ENCODE results near the gene MCOLN1. TPM values are rescaled to one million over a fixed set of nuclear protein-coding genes. Genes with fewer than 3 reads are reported as not detected.

MCOLN1 gene
- total RNA-seq, 2 donors from 2014 or later = 11.2 to 13.0 TPM

- no peak for TF ChIP-seq CTCF (IDR thresholded peaks at IDR 0.05)
- Histone ChIP-seq H3K4me1 (no peaks in the 10 kb centered on the region), H3K27ac (no peak overlapping the region), H3K9me3 (no peaks in the 10 kb centered on the region), H3K4me3 (no peak overlapping the region), H3K36me3 (no peaks in the 10 kb centered on the region), H3K27me3 (no peaks in the 10 kb centered on the region)
- DNase-seq (ENCODE audit: low spot score) = no peak
Observed at GRCh38 chr19:7578127-7578526, 55.7 kb downstream of the MCOLN1 start.

DNA sequence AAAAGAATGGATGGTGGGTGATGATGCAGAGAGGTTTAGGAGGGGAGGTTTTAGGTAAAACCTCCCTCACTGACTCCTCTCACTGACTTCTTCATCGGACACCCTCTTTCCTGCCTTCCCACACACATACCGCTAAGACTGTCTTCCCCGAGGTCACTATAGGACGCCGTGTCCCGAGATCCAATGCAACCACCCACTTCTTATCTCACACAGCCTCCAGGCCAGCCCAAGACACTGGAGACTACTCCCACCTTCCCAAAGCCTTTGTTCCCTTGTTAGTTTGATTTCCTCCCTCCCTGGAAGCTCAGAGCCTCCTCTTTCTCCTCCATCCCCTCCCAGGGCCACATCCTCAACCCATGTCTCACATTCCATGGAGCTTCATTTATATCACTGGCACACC is 56.8 kb downstream of the MCOLN1 start:
- H3K4me3 ChIP-seq = no peak overlapping the region
- H3K36me3 ChIP-seq = no peaks in the 10 kb centered on the region
- TF ChIP-seq CTCF (IDR thresholded peaks at IDR 0.05) = no peak
- H3K4me1 ChIP-seq = no peaks in the 10 kb centered on the region
- no peak for DNase-seq (ENCODE audit: low spot score)
- H3K27me3 ChIP-seq = no peaks in the 10 kb centered on the region
- no peaks in the 10 kb centered on the region for H3K9me3 ChIP-seq
- H3K27ac ChIP-seq = no peak overlapping the region

GRCh38 chr19:7582446-7582845 is 60.0 kb downstream of the MCOLN1 start:
- no peak overlapping the region for H3K27ac ChIP-seq
- DNase-seq (ENCODE audit: low spot score) = no peak
- H3K4me3 ChIP-seq = no peak overlapping the region
- H3K4me1 ChIP-seq = no peaks in the 10 kb centered on the region
- no peaks in the 10 kb centered on the region for H3K27me3 ChIP-seq
- TF ChIP-seq CTCF (IDR thresholded peaks at IDR 0.05) = no peak
- no peaks in the 10 kb centered on the region for H3K36me3 ChIP-seq
- H3K9me3 ChIP-seq = no peaks in the 10 kb centered on the region

Other genes with a start within 250 kb of the MCOLN1 start
- gene INSR, start 228.2 kb upstream of the MCOLN1 start, total RNA-seq = 100 to 1,000 TPM in 1 of 2 donors, 10 to 100 TPM in 1; 50.8 to 118 TPM
- 10 to 100 TPM in 1 of 2 donors, 1 to 10 TPM in 1; 8.3 to 14.0 TPM for gene ARHGEF18, start 173.7 kb upstream of the MCOLN1 start, total RNA-seq
- gene PEX11G, start 33.6 kb upstream of the MCOLN1 start, total RNA-seq = 1 to 10 TPM; 1.0 to 1.1 TPM
- gene ZNF358, start 6.5 kb upstream of the MCOLN1 start, total RNA-seq = 100 to 1,000 TPM; 109 to 119 TPM
- gene PNPLA6, start 13.1 kb downstream of the MCOLN1 start, total RNA-seq = 10 to 100 TPM; 45.3 to 70.6 TPM
- under 1 TPM; 0.26 to 0.55 TPM for gene CAMSAP3, start 73.2 kb downstream of the MCOLN1 start, total RNA-seq
- gene XAB2, start 106.9 kb downstream of the MCOLN1 start, total RNA-seq = 10 to 100 TPM; 21.5 to 25.9 TPM
- gene PET100, start 107.2 kb downstream of the MCOLN1 start, total RNA-seq = 10 to 100 TPM; 12.0 to 23.1 TPM
- gene PCP2, start 111.1 kb downstream of the MCOLN1 start, total RNA-seq = not detected
- gene STXBP2, start 114.5 kb downstream of the MCOLN1 start, total RNA-seq = 10 to 100 TPM in 1 of 2 donors, 1 to 10 TPM in 1; 6.4 to 14.9 TPM
- gene RETN, start 146.4 kb downstream of the MCOLN1 start, total RNA-seq = not detected
- gene MCEMP1, start 154.5 kb downstream of the MCOLN1 start, total RNA-seq = 1 to 10 TPM in 1 of 2 donors, under 1 TPM in 1; 0.70 to 1.5 TPM
- gene TRAPPC5, start 158.2 kb downstream of the MCOLN1 start, total RNA-seq = 10 to 100 TPM; 55.0 to 58.3 TPM
- not detected for gene FCER2, start 179.5 kb downstream of the MCOLN1 start, total RNA-seq
- gene CLEC4G, start 209.5 kb downstream of the MCOLN1 start, total RNA-seq = under 1 TPM in 1 of 2 donors, not detected in 1; 0.55 TPM
- gene CD209, start 224.9 kb downstream of the MCOLN1 start, total RNA-seq = 1 to 10 TPM in 1 of 2 donors, under 1 TPM in 1; 0.59 to 4.3 TPM
- not detected for gene CLEC4M, start 240.6 kb downstream of the MCOLN1 start, total RNA-seq